GM23248 (cell line): ENCODE measurements around the gene MORC4. TPM values are rescaled to one million over a fixed set of nuclear protein-coding genes. Genes with fewer than 3 reads are reported as not detected.

Experiments used
- DNase-seq: peaks from one replicate; pipeline ENCODE4 v3.0.0-alpha.2; 2015
- H2AFZ ChIP-seq: fragments of 200-600 bp; sonication (generic); 2 replicates; pipeline ENCODE4 v1.6.1; 2016; ENCODE audit warnings: antibody characterized with exemption
- H3F3A ChIP-seq: fragments of 200-600 bp; sonication (generic); 2 replicates; pipeline ENCODE4 v1.6.1; 2016; ENCODE audit warnings: mild to moderate bottlenecking, antibody characterized with exemption, mixed run types; ENCODE audit not compliant: insufficient read depth
- H3K27ac ChIP-seq: fragments of 200-600 bp; sonication (generic); 2 replicates; pipeline ENCODE4 v1.5.1; 2016; ENCODE audit warnings: mild to moderate bottlenecking
- H3K27me3 ChIP-seq: fragments of 200-600 bp; sonication (generic); replicated peaks from 2 replicates; pipeline ENCODE4 v1.6.1; 2016; ENCODE audit warnings: mild to moderate bottlenecking; ENCODE audit not compliant: insufficient read depth
- H3K36me3 ChIP-seq: fragments of 200-600 bp; sonication (generic); 2 replicates; pipeline ENCODE4 v1.6.1; 2016; ENCODE audit warnings: low read depth, mild to moderate bottlenecking
- H3K4me1 ChIP-seq: fragments of 200-600 bp; sonication (generic); 2 replicates; pipeline ENCODE4 v1.6.1; 2016; ENCODE audit warnings: mild to moderate bottlenecking; ENCODE audit not compliant: insufficient read depth
- H3K4me2 ChIP-seq: fragments of 200-600 bp; sonication (generic); one replicate; pipeline ENCODE4 v1.6.1; 2016; ENCODE audit warnings: mild to moderate bottlenecking; ENCODE audit not compliant: unreplicated experiment
- H3K4me3 ChIP-seq: fragments of 200-600 bp; sonication (generic); 2 replicates; pipeline ENCODE4 v1.5.1; 2016; ENCODE audit warnings: mild to moderate bottlenecking
- H3K79me2 ChIP-seq: fragments of 200-600 bp; sonication (generic); 2 replicates; pipeline ENCODE4 v1.6.1; 2016; ENCODE audit warnings: mild to moderate bottlenecking; ENCODE audit not compliant: insufficient read depth
- H3K9ac ChIP-seq: fragments of 200-600 bp; sonication (generic); 2 replicates; pipeline ENCODE4 v1.6.1; 2016; ENCODE audit warnings: mild to moderate bottlenecking
- H3K9me2 ChIP-seq: fragments of 200-600 bp; sonication (generic); 2 replicates; pipeline ENCODE4 v1.6.1; 2016; ENCODE audit warnings: mixed run types, mild to moderate bottlenecking, moderate library complexity; ENCODE audit not compliant: insufficient read depth
- H3K9me3 ChIP-seq: fragments of 200-600 bp; sonication (generic); one replicate; pipeline ENCODE4 v1.6.1; 2017; ENCODE audit warnings: low read depth
- H4K20me1 ChIP-seq: fragments of 200-600 bp; sonication (generic); 2 replicates; pipeline ENCODE4 v1.6.0; 2016; ENCODE audit not compliant: insufficient read depth
- EZH2 ChIP-seq: fragments of 200-600 bp; sonication (generic); IDR thresholded peaks from 2 replicates; pipeline ENCODE4 v1.6.1; 2018; ENCODE audit warnings: antibody characterized with exemption, mild to moderate bottlenecking; ENCODE audit not compliant: insufficient read depth, poor library complexity, severe bottlenecking
- EZH2phosphoT487 ChIP-seq: fragments of 200-600 bp; sonication (generic); IDR thresholded peaks from 2 replicates; pipeline ENCODE4 v1.6.1; 2018; ENCODE audit warnings: antibody characterized with exemption, moderate library complexity, mild to moderate bottlenecking, low read depth; ENCODE audit not compliant: insufficient read depth
- WGBS, 2 experiments: methylation state at CpG; one replicate each; pipeline ENCODE4 v1.1.6; 2015 to 2017; ENCODE audit warnings: low lambda C conversion rate in 2 of 2, low coverage in 1 of 2; ENCODE audit errors: missing lambda C conversion rate in 2 of 2; 5-methylcytosine and 5-hydroxymethylcytosine counted together
- in situ Hi-C: fragments of 300-500 bp; cut with MboI; formaldehyde crosslinking; loops from 2 replicates; pipeline ENCODE4 v1.15.0; 2020
- polyA plus RNA-seq: library from polyadenylated mRNA; unstranded; fragments of >200 nt; fragmentation: Nextera tagmentation; extraction: Ambion mirVana; gene quantifications from 2 replicates; pipeline ENCODE4 v1.2.1, GENCODE V29; 2016
- total RNA-seq: library from RNA; depleted of rRNA; stranded (reverse); fragments of >200 nt; shearing (Covaris generic); gene quantifications from 2 replicates; pipeline ENCODE4 v1.2.3, GENCODE V29; 2014

MORC4 gene
- total and polyA plus RNA-seq, 2 experiments from 2014 or later: 12.3 to 23.7 TPM

- peaks cover 4% of the 10 kb centered on the region; the same call in 1 of the 2 replicates for H3K4me1 ChIP-seq
- no peak overlapping the region for H3K4me2 ChIP-seq
- H3K9me3 ChIP-seq: no peaks in the 10 kb centered on the region
- in situ Hi-C loops: no loop called here
- no peak overlapping the region for H3K4me3 ChIP-seq
- 100% methylated on average over 1 of the region's 1 CpG for WGBS, 2 experiments
- no peak overlapping the region for H3K27ac ChIP-seq
- H2AFZ ChIP-seq: no peak overlapping the region
- H3K9me2 ChIP-seq: no peaks in the 10 kb centered on the region
- no peaks in the 10 kb centered on the region for H3K79me2 ChIP-seq
- no peaks in the 10 kb centered on the region for H3K36me3 ChIP-seq
- no peak overlapping the region for H3K9ac ChIP-seq
- no peak for DNase-seq
- no peaks in the 10 kb centered on the region for H4K20me1 ChIP-seq
- no peak for TF ChIP-seq EZH2
- TF ChIP-seq EZH2phosphoT487: no peak
- H3K27me3 ChIP-seq: no peaks in the 10 kb centered on the region
- H3F3A ChIP-seq: no peaks in the 10 kb centered on the region
Measured at GRCh38 chrX:106936246-106936645, 63.8 kb downstream of the MORC4 start.

GRCh38 chrX:106935175-106935574 lies 64.8 kb downstream of the MORC4 start:
- H3K4me3 ChIP-seq: no peak overlapping the region
- no peaks in the 10 kb centered on the region for H3K9me3 ChIP-seq
- 29 to 35% methylated on average over 4 of the region's 4 CpGs for WGBS, 2 experiments
- H3K79me2 ChIP-seq: no peaks in the 10 kb centered on the region
- DNase-seq: no peak
- in situ Hi-C loops: no loop called here
- no peak overlapping the region for H3K9ac ChIP-seq
- TF ChIP-seq EZH2 (no peak), EZH2phosphoT487 (no peak)
- no peak overlapping the region for H3K27ac ChIP-seq
- H3K36me3 ChIP-seq: no peaks in the 10 kb centered on the region
- H3K4me2 ChIP-seq: no peak overlapping the region
- no peaks in the 10 kb centered on the region for H4K20me1 ChIP-seq
- H2AFZ ChIP-seq: no peak overlapping the region
- no peaks in the 10 kb centered on the region for H3K27me3 ChIP-seq
- no peaks in the 10 kb centered on the region for H3F3A ChIP-seq
- no peaks in the 10 kb centered on the region for H3K9me2 ChIP-seq
- H3K4me1 ChIP-seq: peaks cover 4% of the 10 kb centered on the region; the same call in 1 of the 2 replicates

DNA sequence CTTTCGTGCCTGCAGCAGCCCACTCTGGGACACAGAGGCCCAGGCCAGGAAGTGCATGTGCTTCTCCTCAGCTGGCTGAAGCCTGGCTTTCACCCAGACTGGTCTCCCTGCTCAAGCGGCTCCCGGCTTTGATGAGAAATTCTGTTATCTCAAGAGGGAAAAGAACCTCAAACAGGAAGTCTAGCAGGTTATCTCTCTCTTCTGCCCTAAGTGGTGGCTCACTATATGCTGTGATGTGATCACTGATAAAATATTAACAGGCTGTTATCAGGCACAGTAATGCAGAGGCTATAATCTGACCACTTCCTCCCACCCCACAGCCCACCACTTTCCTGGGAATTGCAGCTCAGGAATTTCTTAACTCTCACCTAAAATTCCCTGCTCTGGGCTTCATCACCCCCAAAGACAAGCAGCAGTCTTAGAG lies 66.5 kb downstream of the MORC4 start:
- Histone ChIP-seq H3K4me1 (peaks cover 4% of the 10 kb centered on the region; the same call in 1 of the 2 replicates), H3K4me3 (no peak overlapping the region), H3K36me3 (no peaks in the 10 kb centered on the region), H3K9me3 (no peaks in the 10 kb centered on the region), H3K27me3 (no peaks in the 10 kb centered on the region), H3K27ac (no peak overlapping the region), H3K9ac (no peak overlapping the region), H3K79me2 (no peaks in the 10 kb centered on the region), H3K4me2 (no peak overlapping the region), H3K9me2 (no peaks in the 10 kb centered on the region), H2AFZ (no peak overlapping the region), H4K20me1 (no peaks in the 10 kb centered on the region), H3F3A (no peaks in the 10 kb centered on the region)
- TF ChIP-seq EZH2phosphoT487: no peak
- no peak for TF ChIP-seq EZH2
- in situ Hi-C loops: no loop called here
- 60 to 71% methylated on average over 2 to 3 of the region's 3 CpGs for WGBS, 2 experiments
- no peak for DNase-seq

DNA sequence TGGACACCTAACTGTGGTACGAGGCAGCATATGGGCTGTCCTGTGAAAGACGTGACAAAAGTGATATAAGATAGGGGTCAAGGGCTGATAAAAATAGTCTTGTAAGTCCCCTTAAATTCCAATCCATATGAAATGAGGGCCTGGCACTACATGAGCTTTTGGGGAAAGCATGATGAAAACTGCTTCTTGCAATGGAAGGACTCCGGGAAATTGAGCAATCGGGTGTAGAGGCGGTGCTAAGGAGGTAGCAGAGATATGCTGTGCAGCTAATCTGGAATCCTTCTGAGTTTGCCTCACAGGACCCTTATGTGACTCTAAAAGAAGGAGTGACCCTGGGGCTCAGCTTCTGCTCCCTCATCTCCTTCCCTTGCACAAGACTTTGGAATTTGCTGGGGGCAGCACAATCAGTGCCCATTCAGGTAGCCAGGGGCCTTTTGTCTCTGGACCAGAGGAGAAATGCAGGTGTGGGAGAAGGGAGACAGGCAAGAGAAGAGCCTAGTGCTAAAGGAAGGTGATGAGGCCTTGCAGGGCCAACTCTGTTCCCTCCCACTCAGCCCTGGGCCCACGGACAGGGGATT lies 67.0 kb downstream of the MORC4 start:
- Histone ChIP-seq H3K9ac (no peak overlapping the region), H3K4me2 (no peak overlapping the region), H3K9me2 (no peaks in the 10 kb centered on the region), H3F3A (no peaks in the 10 kb centered on the region), H3K9me3 (no peaks in the 10 kb centered on the region), H2AFZ (no peak overlapping the region), H3K4me3 (no peak overlapping the region), H3K27me3 (no peaks in the 10 kb centered on the region), H3K79me2 (no peaks in the 10 kb centered on the region), H3K4me1 (peaks cover 4% of the 10 kb centered on the region; the same call in 1 of the 2 replicates), H4K20me1 (no peaks in the 10 kb centered on the region), H3K27ac (no peak overlapping the region), H3K36me3 (no peaks in the 10 kb centered on the region)
- TF ChIP-seq EZH2phosphoT487: no peak
- TF ChIP-seq EZH2: no peak
- in situ Hi-C loops: no loop called here
- DNase-seq: peak; percentile 21
- WGBS, 2 experiments: 80 to 81% methylated on average over 6 of the region's 6 CpGs
